HT1080 (cell line): ENCODE data around the gene LSM12. TPM values are rescaled to one million over a fixed set of nuclear protein-coding genes. Genes with fewer than 3 reads are reported as not detected.
"Not testable (repeated sequence)": the region's sequence is repeated elsewhere in the genome, so short reads cannot be mapped to it uniquely, and the experiment has no call there.

ENCODE experiments used
- DNase-seq: peaks from one replicate; pipeline ENCODE4 v3.0.0-alpha.2; 2015; ENCODE audit warnings: low read depth
- total RNA-seq: library from RNA; depleted of rRNA; stranded (reverse); fragments of >200 nt; shearing (Covaris generic); gene quantifications from 2 replicates; pipeline ENCODE4 v1.2.3, GENCODE V29; 2014

The LSM12 gene
- total RNA-seq, 1 experiment from 2014 or later = 92.3 TPM

DNA sequence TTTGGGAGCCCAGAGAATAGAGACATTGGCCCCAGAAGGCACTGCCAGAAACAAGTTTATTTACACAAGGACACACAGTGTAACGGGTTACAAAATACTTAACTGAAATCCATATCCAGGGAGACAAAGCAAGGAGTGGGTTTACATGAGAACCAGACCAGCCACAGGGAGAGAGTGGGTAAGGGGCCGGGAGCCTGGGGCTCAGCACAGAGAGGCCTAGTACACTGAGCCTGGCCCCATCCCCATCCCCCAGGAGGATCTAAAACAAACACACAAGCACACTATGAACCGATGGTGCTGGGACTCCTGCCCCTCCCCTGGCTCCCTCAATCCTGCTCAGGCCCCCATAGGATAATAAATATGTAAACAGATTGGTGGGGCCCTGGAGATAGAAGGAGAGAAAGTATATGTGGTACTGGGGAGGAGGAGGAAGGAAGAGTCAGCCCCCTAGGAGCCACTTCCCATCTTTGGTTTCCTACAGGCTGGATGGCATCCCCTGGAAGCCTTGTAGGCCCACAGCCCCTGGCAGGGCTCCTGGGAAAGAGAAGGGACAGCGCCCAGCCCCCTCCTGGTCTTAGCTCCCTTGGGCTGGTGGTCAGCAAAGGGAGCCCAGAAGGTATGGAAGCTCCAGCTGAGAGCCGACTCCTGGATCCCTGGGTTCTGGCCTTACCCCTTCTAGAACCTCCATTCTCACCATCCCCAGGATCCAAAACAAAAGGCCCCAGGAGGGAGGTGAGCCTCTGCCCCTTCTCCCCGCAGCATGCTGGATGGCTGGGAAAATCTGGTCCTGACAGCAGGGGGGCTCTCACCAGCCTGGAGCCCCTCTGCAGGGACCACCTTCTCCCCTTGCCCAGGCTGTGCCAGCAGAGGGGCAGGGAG lies 10.5 kb upstream of the LSM12 start:
- DNase-seq = no peak

DNA sequence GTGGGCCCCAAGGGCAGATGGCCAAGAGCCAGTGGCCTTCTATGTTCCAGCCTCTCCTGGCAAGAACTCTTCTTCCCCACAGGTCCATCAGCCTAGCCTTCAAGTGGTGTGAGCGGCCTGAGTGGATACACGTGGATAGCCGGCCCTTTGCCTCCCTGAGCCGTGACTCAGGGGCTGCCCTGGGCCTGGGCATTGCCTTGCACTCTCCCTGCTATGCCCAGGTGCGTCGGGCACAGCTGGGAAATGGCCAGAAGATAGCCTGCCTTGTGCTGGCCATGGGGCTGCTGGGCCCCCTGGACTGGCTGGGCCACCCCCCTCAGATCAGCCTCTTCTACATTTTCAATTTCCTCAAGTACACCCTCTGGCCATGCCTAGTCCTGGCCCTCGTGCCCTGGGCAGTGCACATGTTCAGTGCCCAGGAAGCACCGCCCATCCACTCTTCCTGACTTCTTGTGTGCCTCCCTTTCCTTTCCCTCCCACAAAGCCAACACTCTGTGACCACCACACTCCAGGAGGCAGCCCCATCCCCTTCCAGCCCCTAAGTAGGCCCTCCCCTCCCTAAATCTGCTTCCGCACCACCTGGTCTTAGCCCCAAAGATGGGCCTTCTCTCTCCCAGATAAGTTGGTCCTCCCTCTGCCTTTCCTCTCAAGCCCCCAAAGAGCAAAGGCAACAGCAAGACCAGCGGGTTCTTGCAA lies 9.3 kb upstream of the LSM12 start:
- DNase-seq = no peak

DNA sequence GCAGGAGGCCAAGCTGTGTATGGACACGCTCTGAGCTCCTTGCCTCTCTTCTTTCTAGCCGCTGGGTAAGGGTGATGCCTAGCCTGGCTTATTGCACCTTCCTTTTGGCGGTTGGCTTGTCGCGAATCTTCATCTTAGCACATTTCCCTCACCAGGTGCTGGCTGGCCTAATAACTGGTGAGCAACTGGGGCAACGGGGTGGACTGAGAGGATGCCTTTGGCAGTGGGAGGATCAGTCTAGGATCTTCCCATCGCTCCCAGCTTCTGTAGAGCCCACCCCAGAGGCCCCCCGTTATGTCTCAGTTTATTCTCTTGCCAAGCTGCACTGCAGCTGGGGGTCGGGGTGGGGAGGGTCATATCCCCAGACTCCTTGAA lies 8.4 kb upstream of the LSM12 start:
- no peak for DNase-seq

DNA sequence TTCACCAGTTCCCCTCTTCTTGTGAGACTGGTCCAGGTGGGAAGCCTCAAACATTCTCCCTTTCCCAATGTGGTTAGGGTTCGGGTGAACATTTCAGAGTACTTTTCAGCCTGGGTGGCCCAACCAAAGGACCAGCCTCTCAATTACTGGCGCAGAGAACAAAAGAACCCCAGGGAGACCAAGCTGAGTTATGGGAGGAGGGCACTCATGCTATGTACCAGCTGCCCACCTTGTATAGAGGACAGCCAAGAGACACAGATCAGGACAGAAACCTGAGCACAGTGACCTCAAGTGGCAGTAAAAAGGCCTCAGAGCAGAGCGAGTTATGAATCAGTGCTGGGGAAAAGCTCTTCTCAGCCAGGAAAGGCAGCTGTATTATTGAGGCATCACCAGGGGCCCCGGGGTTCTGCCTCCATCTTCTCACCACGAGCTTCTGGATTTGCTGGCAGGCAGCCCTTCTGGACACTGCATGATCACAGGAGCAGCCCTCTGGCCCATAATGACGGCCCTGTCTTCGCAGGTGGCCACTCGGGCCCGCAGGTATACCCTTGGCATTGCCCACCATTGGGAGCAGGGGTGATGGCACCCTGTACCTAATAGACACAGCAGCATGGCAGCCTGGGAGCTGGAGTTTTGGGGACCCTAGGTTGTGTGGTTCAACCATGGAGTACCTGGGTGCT lies 7.9 kb upstream of the LSM12 start:
- DNase-seq = no peak

DNA sequence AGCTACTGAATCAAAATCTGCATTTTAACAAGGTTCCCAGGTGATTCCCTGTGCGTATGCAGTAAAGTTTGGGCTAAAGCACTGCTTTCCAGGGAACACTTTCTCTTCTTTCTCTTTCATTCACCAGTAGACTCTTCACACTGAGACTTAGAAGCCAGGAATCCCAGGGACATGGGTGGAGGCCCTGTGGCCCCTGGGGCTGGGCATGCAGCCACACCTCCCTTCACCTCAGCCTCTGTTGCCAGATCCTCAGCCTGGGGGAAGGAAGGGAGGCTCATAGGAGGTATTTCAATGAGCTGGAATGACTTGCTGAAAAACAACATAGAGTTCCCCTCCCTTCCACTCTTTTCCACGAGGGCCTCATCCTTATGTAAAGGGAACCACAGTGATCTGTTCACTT lies 5.3 kb upstream of the LSM12 start:
- DNase-seq = no peak

DNA sequence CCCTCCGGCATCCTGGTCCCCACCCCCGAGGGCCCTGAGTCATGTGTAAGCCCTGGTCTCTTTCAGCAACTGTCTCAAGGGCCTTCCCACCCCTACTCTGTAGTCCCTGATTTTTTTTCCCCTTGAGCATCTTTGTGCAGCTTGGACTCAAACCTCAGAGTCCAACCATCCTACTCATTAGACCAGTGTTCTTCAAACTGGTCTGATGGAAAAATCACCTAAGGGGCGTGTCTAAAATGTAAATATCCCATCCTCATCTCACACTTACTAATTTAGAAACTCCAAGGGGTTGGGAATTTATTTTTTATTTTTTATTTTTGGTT lies 4.7 kb upstream of the LSM12 start:
- DNase-seq = no peak

DNA sequence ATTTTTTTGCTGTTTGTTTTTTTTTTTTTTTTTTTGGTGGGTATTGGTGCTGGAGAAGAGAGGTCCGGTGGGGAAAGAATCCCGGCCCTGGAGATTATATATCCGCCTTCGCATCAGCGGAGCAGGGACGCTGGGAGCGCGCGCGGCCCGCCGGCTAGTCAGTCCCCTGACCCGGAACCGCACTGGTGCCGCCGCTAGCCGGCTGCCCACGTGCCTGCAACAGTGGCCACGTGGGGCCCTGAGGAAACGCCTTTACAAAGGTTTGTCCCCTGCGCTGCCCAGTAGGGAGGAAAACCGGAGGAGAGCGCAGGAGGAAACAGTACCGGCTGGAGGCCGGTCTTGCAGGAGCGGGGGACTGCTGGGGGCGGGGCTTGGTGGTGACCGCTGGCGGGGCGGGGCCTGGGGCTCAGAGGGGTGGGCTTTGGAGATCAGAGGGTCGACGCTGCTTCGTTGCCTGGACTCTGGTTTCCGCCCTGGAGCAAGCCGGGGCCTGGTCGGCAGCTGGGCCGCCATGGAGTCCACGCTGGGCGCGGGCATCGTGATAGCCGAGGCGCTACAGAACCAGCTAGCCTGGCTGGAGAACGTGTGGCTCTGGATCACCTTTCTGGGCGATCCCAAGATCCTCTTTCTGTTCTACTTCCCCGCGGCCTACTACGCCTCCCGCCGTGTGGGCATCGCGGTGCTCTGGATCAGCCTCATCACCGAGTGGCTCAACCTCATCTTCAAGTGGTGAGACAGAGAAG lies 4.2 kb upstream of the LSM12 start, which contains the start of gene G6PC3:
Gene G6PC3, plus strand, starts transcription at position 281 of the 743 bp plus-strand sequence. Its CDS starts 231 bp downstream, at position 512.
- DNase-seq = peak; percentile 98

DNA sequence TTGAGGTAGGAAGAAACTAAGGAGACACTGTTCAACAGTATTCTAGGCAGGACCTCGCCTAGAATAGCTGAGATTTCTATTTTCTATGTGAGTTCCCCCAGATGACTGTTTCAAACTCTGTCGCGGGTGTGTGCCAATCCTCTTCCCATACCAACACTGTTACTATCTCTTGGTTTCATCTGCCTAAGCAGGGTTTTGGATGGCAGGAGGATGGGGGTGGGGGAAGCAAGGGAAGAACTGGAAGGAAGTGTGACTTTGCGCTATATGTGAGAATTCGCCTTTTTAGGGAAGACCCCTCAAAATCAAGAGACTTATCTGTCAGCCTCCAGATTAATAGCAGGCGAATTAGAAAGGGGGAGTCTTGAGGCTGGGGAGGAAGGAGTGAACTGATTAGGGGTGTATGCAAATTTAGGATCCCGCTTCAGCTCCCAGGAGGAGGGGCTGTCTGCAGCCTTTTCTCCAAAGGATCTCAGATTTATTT lies 3.5 kb upstream of the LSM12 start:
- DNase-seq = peak; percentile 49

DNA sequence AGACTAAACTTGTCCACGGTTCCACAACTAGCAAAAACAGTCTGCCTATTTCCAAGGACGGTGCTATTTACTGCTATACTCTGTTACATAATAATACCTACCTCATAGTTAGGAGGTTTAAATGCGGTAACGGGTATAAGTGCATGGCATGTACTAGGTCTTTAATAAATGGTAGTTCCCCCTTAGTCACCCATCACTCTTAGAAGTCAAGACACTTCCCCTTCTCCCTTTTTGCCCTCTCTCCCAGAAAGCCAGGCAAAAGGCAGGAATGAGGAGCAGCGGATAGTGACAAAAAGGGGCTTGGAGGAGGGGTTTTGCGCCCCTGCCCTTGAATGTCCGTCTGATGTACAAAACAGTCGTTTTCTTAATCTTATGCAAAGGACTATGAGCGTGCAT lies 1.1 kb upstream of the LSM12 start:
- DNase-seq = no peak

DNA sequence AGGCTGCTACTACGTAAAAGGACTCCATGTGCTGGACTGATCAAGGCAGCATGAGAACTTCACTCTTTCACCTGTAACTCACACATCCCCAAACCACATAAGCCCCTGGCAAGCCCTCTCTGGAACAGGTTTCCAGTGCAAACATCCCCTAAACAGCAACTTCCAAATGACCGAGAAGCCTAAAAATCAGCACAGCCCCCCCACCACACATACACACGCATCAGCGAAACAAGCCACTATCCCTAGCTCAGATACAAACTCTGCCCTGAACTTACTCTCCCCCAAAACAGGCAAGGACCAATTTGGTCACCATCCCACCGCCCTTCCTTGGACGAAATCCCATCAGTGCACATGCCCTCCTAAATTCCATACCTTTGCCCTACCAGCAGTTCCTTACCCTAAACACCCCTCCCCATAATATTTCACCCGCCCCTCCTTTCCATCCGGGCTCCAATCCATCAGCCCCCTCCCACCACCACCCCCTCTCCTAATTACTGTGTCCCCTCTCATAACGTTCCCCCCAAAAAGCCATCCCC lies 735 bp downstream of the LSM12 start:
- peak; percentile 15 for DNase-seq

DNA sequence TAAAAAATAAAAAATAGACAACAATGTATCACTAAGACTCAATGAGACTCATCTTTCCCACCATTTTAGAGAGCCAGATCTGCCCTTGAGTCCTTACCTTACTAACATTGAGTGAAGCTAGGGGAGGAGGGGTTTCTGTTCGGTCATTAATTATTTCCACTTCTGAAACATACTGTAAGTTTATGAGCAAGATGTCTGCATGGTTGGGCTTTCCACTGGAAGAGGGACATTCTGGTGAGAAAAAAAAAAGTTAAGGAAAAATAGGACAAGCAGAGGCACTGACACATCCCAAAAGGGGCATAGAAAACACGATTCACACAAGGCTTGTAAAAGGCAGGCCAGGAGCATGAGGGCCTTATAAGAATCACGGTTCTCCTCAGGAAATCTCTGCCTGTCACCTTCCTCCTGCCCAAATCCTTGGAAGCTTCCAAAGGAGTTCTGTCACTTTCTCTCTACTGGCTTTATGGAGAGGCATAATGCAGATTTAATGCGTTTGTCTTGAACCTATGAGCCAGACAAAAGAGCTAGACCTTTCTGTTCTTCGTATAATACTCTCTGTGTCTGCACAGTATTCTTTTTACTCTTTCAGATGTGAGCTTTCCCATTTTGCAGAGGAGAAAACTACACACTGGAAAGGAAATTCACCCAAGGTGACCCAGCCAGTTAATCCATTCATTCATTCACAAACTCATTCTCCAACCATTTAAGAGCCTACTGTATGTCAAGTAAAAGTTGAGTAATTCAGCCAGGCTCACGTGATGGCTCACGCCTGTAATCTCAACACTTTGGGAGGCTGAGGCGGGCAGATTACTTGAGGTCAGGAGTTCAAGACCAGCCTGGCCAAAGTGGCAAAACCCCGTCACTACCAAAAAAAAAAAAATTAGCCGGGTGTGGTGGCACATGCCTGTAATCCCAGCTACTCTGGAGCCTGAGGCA lies 2.5 kb downstream of the LSM12 start:
- DNase-seq = no peak

DNA sequence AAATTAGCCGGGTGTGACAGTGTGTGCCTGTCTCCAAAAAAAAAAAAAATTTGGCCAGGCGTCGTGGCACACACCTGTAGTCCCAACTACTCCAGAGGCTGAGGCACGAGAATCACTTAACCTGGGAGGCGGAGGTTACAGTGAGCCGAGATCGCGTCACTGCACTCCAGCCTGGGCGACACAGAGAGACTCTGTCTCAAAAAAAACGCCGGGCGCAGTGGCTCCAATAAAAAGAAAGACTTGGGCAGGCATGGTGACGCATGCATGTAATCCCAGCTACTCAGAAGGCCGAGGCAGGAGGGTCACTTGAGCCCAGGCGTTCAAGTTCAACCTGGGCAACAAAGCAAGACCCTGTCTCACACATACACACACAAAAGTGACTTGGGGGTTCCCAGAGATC lies 3.6 kb downstream of the LSM12 start:
- no peak for DNase-seq

DNA sequence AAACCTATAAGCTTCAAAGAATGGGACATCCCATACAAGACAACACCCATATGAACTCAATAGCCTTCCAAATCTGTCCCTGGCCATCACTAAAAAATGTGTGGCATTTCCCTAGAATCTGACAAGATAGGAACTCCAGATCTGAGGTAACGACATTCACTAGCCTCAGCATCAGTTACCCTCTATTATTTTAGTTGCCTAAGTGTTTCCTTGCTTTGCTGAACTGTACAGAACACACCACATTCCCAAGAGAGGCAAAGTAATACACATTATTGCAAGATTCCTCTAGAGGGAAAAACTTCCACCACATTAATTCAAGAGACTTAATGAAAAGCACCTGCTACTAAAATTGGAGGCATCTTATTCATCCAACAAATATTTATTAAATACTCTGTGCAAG lies 5.0 kb downstream of the LSM12 start:
- no peak for DNase-seq

DNA sequence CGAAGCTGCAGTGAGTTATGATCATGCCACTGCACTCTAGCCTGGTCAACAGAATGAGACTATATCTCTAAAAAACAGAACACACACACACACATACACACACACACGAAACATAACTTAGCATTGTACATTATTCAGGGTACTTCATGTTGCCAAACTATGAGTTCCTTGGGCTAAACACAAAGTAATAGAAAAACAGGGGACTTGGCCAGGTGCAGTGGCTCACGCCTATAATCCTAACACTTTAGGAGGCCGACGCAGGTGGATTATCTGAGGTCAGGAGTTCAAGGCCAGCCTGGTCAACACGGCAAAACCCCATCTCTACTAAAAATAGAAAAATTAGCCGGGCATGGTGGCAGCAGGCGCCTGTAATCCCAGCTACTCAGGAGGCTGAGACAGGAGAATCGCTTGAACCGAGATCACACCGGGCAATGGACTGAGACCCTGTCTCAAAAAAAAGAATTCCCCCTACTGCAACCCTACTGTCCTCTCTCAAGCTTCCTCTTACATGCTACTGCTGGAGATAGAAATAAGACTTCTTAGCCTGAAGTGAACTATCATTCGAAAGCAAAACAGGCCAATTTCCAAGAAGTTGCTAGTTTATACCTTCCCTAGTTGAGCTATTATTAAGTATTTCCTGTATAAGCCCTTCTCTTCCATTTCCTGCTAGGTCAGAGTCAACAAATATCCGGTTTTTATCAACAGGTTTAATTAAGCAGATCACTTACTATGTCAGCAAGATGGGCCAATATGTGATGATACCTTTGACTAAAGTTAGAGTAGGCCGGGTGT lies 7.2 kb downstream of the LSM12 start:
- DNase-seq = no peak

DNA sequence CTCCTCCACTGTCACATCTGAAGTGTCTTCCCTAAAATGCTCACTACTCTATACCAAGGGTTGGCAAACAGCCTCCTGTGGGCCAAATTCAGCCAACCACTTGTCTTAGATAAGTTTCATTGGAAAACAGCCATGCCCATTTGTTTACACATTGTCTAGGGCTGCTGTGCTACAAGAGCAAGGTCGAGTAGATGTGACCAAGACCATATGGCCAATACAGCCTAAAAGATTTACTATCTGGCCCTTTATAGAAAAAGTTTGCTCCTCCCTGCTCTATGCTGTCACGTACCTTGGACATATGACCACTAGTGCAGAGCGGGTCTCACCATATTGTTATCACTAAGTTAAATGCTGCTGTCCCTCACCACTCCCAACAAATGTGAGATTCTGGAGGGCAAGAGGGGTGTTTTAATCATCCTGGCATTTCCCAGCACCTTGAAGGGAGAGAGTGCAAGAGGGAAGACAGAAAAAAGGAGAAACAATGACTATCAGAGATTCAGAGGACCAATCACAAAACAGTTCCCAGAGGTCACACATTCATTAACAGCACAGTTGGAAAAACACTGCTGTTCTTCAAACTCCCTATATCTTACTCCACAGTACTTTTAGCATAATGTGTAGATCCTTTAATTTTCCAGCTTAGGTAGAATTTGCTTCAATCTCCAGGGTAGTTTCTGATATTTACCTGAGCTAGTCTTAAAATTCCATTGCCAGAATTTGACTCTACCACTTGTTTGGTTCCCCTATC lies 13.2 kb downstream of the LSM12 start:
- DNase-seq = no peak

DNA sequence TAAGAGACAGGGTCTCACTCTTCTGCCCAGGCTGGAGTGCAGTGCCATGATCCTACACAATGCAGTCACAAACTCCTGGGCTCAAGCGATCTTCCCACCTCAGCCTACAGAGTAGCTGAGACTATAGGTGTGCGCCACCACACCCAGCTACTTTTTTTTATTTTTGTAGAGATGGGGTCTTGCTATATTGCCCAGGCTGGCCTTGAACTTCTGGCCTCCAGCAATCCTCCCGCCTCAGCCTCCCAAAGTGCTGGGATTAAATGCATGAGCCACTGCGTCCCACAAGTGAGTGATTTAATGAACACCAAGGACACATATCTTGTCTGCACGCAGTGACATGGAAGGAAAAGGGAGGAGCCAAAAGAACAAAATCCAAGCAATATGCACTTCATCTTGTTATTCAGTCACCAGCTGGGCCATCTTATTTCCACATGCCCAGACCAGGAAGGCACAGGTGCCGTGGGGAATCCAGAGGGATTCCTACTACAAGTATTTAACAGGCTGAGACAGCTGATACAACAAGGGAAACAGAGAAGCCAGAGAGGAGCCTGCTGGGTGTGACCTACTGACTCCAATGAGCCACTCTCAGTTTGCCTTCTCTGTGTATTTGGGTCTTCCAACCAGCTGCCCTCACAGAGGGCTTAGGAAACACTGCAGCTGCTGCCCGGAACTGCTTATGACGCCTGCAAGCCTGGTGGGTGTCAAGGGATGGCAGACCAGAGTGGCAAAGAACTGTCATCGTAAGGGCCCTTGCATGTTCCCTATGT lies 17.0 kb downstream of the LSM12 start:
- no peak for DNase-seq

DNA sequence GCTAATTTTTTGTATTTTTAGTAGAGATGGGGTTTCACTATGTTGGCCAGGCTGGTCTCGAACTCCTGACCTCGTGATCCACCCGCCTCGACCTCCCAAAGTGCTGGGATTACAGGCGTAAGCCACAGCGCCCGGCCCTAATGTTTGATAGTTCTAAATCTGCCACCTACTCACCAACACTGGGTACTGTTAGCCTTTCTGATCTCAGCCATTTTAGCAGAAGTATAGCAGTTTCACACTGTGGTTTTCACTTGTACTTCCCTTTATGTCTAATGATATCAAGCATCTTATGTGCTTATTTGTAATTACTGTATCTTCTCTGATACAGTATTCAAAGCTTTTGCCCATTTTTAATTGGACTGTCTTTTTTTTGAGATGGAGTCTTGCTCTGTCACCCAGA lies 19.6 kb downstream of the LSM12 start:
- DNase-seq = not testable (repeated sequence)

DNA sequence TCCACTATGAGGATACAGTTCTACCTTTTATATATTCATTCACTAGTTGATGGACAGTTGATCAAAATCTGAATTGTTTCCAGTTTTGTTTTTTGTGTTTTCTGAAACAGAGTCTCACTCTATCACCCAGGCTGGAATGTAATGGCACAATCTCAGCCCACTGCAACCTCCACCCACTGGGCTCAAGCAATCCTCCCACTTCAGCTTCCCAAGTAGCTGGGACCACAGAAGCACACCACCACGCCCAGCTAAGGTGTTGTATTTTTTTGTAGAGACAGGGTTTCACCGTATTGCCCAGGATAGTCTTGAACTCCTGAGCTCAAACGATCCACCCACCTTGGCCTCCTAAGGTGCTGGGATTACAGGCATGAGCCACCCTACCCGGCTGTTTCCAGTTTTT lies 21.0 kb downstream of the LSM12 start:
- no peak for DNase-seq
